ENCODE results near the gene TSSK1B.

- TF ChIP-seq CTCF (IDR thresholded peaks at IDR 0.05; ENCODE audit: insufficient read depth, low read length) (no peak), REST (IDR thresholded peaks at IDR 0.05; ENCODE audit: insufficient replicate concordance, low read depth) (no peak), POLR2AphosphoS5 (IDR thresholded peaks at IDR 0.05; ENCODE audit: low read depth) (no peak)
These were observed 17.0 kb upstream of the TSSK1B start for GRCh38 chr5:113451797-113452196.

Data from HL-60 (cell line).